GM18511 (cell line): ENCODE measurements around the gene RASGRP4.
"Not testable (repeated sequence)": the region's sequence is repeated elsewhere in the genome, so short reads cannot be mapped to it uniquely, and the experiment has no call there.

ENCODE experiments used
- ATAC-seq: cut with Tn5 transposase; IDR thresholded peaks from one replicate; pipeline ENCODE4 v1.9.1; 2021; ENCODE audit warnings: mild to moderate bottlenecking, moderate library complexity; ENCODE audit not compliant: unreplicated experiment

RASGRP4 gene, protein sequence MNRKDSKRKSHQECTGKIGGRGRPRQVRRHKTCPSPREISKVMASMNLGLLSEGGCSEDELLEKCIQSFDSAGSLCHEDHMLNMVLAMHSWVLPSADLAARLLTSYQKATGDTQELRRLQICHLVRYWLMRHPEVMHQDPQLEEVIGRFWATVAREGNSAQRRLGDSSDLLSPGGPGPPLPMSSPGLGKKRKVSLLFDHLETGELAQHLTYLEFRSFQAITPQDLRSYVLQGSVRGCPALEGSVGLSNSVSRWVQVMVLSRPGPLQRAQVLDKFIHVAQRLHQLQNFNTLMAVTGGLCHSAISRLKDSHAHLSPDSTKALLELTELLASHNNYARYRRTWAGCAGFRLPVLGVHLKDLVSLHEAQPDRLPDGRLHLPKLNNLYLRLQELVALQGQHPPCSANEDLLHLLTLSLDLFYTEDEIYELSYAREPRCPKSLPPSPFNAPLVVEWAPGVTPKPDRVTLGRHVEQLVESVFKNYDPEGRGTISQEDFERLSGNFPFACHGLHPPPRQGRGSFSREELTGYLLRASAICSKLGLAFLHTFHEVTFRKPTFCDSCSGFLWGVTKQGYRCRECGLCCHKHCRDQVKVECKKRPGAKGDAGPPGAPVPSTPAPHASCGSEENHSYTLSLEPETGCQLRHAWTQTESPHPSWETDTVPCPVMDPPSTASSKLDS

DNA sequence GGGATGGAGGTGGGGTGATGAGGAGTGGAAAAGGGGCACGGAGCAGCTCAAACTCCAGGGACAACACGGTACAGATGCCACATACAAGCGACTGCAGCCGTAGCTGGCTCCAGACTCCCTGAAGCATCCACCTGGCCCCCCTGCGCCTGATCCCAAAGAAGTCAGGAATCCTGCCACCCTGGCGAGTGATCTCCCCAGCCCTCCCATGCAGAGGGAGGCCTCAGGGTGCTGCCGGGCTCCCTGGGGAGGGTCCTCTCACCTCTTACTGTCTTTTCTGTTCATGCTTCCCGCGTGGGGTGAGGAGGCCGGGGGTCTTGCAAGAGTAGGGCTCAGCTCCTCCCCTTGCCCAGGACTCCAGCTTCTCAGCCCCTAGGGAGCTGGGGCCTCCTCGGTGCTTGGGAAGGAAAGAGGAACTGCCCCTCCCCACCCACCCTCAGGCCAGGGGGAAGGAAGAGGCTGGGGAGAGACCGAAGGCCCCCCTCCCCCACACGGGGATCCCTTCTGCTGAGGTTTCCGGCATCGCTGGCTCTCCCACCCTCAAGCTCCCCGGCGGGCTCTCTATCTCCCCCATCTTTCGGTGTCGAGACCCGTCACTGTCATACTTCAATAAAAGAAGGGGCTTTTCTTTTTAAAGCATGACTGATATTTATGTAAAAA, at the start of gene RASGRP4:
TSS of gene RASGRP4 (minus strand) at position 410 of the 657 bp plus-strand sequence. CDS start at position 282, 128 bp downstream.
- ATAC-seq: no peak

DNA sequence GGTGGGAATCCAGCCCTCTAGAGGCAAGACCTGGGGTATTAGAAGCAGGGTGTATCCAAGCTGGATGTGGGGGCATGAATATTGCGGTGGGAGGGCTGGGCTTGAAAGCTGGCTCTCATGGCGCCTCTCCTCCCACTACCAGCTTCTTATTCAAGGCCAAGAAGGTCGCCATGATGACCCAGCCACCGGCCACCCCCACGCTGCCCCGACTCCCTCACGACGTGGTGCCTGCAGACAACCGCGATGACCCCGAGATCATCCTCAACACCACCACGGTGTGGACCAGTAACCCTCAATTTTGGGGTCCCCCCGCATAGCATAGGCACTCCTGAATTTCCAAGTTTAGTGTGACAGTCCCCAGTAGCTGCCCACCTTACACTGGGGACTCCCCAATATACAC, 49.2 kb upstream of the RASGRP4 start:
- ATAC-seq: no peak

DNA sequence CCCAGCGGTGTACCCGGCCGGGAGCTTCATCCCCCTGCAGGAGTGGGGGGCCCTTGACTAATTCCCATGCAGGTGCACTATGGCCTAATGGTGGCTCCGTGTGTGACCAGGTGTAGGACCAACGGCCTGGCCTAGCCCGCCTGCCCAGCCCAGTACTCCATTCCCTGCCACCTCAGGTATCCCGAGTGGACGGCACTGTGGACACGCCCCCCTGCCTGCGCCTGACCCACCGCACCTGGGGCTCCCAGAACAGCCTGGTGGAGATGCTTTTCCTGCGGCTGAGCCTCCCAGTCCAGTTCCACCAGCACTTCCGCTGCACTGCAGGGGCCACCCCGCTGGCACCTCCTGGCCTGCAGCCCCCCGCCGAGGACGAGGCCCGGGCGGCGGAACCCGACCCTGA, 47.2 kb upstream of the RASGRP4 start:
- no peak for ATAC-seq

DNA sequence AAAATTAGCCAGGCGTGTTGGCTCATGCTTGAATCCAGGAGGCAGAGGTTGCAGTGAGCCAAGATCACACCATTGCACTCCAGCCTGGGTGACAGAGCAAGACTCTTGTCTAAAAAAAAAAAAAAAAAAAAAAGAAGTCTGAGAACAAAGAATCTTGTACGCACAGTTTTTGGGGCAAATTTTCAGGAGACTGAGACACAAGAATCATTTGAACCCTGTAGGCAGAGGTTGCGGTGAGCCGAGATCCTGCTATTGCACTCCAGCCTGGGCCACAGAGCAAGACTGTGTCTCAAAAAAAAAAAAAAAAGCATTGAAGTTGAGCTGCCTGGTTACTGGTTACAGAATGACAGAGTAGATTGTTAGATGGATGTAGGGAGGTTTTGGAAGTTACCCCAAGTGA, 46.7 kb upstream of the RASGRP4 start:
- ATAC-seq: not testable (repeated sequence)

DNA sequence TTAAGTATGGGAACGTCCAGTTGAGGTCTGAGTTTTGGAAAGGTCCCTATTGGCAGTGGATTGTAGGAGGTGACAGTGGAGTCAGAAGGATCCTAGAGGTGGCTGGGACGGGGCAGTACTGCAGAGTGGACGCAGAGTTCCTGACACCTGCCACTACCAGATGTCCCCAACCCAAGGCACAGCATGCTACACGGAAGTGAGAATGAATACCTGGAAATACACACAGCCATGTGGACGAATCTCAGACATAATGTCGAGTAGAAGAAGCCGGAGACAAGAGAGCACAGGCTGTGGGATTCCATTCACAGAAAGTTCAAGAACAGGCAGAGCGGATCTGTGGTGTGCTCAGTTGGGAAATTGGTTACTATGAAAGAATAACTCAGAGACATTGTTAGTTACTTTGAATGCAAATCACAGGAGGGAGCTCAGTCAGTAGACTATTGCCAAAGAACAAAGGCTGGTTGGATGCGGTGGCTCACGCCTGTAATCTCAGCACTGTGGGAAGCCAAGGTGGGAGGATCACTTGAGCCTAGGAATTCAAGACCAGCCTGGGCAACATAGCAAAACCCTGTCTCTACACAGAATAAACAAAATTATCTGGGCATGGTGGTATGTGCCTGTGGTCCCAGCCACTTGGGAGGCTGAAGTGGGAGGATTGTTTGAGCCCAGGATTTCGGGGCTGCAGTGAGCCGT, 44.9 kb upstream of the RASGRP4 start:
- ATAC-seq: no peak

DNA sequence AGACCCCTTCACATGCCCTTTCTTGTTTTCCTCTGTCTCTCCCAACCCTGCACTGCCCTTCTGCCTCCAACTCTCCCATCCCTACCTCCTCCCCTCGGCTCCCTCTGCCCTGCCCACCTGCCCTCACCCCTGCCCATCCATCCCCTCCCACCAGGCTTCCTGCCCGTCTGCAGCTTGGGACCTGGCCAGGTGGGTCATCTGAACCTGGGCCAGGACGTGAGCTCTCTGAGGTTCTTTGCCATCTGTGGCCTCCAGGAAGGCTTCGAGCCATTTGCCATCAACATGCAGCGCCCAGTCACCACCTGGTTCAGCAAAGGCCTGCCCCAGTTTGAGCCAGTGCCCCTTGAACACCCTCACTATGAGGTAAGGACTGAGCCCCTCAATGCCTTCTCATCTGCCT, 43.1 kb upstream of the RASGRP4 start:
- ATAC-seq: no peak

DNA sequence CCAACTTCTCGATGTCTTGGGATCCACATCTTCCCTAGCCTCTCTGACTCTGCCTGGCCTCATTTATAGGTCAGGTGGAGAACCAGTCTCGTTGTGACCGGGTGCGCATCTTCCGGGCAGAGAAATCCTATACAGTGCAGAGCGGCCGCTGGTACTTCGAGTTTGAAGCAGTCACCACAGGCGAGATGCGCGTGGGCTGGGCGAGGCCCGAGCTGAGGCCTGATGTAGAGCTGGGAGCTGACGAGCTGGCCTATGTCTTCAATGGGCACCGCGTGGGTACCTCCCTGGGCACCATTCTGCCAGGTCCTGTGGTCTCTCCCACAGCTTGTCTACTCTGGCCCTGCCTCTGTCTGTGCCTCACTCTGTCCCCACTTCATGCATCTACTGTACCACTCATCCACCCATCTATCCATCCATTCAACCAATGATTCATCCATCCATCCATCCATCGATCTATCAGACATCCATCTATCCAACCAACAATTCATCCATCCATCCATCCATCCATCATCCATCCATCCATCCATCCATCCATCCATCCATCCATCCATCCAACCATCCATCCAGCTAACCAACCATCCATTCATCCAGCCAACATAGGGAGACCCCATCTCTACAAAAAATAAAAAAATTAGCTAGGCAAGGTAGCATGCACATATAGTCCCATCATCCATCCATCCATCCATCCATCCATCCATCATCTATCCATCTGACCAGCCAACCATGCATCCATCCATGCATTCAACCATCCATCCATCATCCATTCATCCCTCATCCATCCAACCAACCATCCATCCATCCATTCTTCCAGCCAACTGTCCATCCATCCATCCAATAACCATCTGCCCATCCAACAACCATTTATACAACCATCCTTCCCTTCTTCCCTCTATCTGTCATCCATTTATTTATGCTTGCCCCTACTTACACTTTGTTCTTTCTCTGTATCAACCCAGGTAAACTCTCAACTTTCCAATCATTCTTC, 41.8 kb upstream of the RASGRP4 start:
- no peak for ATAC-seq

DNA sequence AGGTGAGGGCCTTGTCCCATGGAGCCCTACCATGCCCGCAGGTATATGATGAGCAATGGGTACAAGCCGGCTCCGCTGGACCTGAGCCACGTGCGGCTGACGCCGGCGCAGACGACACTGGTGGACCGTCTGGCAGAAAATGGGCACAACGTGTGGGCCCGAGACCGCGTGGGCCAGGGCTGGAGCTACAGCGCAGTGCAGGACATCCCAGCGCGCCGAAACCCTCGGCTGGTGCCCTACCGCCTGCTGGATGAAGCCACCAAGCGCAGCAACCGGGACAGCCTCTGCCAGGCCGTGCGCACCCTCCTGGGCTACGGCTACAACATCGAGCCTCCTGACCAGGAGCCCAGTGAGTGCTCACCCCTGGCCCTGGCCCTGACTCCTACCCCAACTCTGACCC, 40.0 kb upstream of the RASGRP4 start:
- ATAC-seq: no peak

DNA sequence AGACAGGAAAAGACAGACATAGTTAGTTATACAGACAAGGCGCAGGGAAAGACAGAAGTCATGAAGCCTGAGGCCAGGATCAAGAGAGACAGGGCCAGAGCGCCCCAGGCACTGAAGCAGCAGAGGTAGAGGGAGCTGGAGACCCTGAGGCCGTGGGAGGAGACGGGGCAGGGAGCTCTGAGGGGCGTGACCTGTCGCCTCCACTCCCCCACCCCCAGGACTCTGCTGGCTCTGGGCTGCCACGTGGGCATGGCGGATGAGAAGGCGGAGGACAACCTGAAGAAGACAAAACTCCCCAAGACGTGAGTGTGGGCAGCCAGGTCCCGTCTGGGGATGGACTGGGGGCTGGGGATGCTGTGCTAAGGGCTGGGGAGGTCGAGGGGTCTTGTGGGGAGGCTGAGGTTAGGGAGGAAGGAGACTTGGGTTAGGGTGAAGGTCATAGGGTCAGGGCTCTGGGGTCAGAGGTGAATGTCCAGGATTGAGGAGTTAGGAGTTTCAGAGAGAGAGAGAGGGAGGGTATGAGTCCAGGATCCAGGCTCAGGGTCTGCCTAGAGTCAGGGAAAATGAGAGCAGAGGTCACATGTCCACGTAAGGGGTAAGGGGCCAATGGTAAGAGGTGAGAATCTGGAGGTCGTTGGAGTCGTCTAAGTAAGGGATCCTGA, 38.5 kb upstream of the RASGRP4 start:
- no peak for ATAC-seq

DNA sequence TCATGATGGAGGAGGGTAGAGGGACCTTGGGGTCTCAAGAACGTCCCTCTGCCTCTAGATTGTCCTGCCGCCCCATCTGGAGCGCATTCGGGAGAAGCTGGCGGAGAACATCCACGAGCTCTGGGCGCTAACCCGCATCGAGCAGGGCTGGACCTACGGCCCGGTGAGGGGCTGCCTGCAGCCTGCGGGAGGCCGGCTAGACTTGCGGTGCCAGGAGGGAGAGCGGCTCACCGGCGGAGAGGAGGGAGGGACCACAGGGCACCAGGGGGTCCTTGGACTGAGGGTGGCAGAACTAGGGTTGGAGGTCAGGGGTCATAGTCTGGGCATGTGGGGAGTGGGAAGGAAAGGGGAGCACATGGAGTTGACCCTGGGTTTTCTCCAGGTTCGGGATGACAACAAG, 37.3 kb upstream of the RASGRP4 start:
- ATAC-seq: no peak

DNA sequence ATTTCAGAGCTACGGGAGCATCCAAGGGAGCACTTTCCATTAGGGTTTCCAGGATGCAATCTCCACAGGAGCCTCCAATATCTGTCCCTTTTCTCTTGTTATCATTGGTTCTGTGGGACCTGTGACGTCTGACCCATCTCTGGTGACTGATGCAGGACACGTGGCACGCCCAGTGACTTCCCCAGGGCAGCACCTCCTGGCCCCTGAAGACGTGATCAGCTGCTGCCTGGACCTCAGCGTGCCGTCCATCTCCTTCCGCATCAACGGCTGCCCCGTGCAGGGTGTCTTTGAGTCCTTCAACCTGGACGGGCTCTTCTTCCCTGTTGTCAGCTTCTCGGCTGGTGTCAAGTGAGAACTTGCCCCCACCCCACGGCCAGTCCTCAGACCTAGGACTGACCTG, 33.0 kb upstream of the RASGRP4 start:
- ATAC-seq: no peak

DNA sequence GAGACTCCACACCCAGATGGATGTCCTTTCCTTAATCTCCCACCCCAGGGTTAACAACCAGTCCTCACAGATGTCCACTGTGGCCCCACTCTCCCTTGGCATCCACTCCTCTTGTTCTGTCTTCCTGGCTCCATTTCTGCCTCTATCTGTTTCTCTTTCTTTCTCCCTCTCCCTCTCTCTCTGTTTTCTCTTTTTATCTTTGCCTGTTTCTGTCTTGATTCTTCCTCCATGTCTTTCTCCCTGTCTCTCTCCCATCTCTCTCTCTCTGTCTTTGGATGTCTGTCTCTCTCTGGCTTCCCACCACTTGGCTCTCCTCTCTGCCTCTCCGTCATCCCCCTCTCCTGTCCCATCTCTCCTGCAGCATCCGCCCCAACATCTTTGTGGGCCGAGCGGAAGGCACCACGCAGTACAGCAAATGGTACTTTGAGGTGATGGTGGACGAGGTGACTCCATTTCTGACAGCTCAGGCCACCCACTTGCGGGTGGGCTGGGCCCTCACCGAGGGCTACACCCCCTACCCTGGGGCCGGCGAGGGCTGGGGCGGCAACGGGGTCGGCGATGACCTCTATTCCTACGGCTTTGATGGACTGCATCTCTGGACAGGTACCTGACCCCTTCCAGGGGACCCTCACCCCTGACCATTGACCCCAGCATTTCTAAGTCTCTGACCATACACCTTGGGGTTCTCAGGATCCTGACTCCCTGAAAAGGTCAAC, 31.8 kb upstream of the RASGRP4 start:
- no peak for ATAC-seq

DNA sequence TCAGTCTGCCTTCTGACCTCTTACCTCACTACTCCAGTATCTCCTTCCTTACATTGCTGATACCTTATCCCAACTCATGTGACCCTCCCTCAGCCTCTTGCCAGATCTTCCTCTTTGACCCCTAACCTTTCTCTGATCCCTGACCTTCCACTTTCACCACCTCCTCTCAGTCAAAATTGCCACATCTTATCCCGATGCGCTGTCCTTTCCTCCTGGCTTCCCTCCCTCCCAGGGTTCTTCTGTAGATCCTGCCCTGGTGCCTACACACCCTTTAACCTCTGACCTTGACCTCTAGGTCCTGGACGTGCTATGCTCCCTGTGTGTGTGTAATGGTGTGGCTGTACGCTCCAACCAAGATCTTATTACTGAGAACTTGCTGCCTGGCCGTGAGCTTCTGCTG, 31.2 kb upstream of the RASGRP4 start:
- no peak for ATAC-seq

DNA sequence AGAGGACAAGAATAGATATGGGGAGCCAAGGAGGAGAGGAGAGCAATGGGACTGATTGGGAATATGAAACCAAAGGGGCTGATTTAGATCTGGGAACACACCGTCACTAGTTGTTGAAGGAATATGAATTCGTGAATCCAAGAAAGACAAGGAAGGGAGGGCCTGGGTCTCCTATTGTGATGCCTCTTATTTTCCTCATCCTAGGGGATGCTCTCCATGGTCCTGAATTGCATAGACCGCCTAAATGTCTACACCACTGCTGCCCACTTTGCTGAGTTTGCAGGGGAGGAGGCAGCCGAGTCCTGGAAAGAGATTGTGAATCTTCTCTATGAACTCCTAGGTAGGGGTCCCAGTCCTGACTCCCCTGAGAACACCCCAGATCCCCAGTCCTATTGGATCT, 29.0 kb upstream of the RASGRP4 start:
- no peak for ATAC-seq

DNA sequence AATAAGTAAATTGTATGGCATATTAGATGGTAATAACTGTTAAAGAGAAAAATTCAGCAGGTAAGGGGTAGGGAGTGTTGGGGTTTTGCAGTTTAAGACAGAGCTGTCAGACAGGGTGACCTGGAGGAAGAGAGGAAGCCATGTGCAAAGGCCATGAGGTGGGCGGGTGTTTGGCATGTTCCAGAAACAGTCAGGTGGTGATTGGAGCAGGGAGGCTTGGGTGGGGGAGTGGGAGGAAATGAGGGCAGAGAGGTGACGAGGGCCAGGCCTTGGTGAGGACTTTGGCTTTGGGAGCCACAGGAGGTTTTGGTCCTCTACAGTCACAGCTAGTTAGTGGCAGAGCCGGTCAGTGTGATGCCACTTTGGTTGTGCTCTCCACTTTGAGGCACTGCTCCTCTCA, 27.6 kb upstream of the RASGRP4 start:
- ATAC-seq: no peak

DNA sequence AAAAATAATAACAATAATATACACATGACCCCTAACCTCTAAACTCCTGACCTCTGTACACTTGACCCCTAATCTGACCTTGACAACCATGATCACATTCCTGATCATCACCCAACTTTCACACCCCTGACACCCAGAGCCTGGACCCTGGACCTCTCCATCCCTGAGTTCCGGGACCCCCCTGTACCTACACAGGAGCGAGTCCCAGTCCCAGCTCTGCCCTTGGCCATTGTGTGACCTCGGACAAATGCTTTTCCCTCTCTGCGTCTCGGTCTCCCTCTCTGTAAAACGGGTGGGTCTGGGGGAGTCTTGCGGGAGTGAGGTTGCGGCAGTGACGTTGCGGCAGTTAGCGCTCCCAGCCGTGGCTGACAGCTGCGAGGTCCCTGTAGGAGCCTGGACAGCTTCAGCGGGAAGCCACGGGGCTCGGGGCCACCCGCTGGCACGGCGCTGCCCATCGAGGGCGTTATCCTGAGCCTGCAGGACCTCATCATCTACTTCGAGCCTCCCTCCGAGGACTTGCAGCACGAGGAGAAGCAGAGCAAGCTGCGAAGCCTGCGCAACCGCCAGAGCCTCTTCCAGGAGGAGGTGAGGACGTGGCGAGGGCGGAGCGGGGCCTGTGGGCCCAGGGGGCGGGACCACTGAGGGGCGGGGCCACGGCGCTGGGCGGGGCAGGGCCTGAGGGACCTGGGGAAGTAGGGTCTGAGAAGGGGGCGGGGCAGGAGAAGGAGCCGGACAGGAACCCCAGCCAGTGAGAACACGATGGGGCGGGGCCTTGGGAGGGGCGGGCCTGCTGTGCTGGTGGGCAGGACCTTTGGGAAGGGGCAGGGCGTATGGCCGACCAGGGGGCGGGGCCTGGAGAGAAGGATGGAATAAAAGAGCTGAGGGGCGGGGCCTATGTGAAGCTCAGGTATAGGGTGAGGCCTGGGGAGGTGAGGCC, 26.7 kb upstream of the RASGRP4 start:
- no peak for ATAC-seq

DNA sequence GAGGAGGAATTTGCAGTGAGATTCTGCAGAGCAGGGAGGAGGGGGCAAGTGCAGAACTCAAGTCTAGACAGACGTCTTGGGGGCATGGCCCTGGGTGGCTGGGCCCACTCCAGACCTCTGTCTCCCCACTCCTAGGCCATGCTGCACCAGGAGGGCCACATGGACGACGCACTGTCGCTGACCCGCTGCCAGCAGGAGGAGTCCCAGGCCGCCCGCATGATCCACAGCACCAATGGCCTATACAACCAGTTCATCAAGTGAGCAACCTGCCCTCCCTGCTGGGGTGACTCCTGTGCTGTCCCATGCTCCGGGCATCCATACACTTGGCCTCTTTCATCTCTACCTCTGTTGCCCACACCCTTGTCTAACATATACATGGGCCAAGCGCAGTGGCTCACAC, 25.6 kb upstream of the RASGRP4 start:
- ATAC-seq: no peak

DNA sequence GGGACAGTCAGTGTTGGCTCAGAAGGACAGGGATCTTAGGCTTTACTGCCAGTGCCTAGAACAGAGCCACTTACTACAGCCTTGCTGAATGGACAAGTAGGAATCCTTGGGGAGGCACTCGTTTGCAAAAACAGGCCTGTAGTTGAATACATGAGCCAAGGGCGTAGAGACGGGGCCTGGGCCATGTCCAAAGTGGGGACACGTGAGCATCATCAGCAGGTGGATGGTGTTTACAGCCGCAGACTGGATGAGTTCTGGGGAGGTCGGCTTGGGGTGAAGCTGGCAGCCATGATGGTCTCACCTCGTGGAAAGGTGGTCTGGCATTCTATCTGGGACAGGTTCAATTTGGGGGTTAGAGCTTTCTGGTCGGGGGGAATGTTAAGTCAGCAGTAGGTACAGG, 25.0 kb upstream of the RASGRP4 start:
- no peak for ATAC-seq
